Bone marrow (tissue), 2 donors: ENCODE measurements around the gene PLSCR5.

Experiments
- DNase-seq, 2 donors: peaks; one replicate each; lab custom pipeline; 2025; lab: John Stamatoyannopoulos, UW

Gene PLSCR5, protein sequence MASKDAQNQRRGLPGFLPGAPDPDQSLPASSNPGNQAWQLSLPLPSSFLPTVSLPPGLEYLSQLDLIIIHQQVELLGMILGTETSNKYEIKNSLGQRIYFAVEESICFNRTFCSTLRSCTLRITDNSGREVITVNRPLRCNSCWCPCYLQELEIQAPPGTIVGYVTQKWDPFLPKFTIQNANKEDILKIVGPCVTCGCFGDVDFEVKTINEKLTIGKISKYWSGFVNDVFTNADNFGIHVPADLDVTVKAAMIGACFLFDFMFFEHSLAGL

DNA sequence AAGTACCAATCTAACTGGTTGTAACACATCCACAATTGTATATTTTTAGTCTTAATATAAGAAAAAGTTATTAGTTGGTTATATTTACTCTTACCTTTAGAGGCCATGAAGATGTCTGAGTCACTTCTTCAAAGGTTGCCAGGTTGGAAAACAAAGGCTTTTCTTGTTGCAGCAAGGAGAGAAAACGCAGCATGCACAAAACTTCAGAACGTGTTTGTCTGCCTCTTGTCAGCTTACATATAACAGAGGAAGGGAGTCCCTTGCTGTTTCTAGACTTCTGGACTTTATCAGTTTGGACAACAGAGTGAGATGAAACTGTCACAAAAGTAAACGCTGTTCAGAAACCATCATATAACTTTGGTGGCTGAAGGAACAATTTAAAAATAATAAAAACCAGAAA lies at the start of gene PLSCR5:
TSS of gene PLSCR5 (minus strand) at position 241 of the 400 bp plus-strand sequence. CDS start at position 107, 134 bp downstream.
- no peak for DNase-seq

DNA sequence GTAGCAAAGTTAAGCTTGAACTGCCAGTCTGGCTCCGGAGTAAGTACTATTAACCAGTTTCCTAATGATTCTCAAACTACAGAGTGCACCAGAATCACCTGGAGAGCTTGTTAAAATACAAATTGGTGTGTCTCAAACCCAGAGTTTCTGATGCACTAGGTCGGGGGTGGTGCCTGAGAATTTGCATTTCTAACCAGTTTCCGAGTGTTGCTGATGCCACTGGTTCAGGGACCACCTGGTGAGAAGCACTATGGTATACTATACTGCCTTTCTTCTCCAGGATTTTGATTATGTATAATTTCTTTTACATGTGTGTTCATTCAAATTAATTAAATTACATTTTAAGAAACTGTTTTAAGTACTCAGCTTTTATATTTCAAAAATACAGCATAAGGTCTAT lies 48.8 kb upstream of the PLSCR5 start:
- no peak for DNase-seq

DNA sequence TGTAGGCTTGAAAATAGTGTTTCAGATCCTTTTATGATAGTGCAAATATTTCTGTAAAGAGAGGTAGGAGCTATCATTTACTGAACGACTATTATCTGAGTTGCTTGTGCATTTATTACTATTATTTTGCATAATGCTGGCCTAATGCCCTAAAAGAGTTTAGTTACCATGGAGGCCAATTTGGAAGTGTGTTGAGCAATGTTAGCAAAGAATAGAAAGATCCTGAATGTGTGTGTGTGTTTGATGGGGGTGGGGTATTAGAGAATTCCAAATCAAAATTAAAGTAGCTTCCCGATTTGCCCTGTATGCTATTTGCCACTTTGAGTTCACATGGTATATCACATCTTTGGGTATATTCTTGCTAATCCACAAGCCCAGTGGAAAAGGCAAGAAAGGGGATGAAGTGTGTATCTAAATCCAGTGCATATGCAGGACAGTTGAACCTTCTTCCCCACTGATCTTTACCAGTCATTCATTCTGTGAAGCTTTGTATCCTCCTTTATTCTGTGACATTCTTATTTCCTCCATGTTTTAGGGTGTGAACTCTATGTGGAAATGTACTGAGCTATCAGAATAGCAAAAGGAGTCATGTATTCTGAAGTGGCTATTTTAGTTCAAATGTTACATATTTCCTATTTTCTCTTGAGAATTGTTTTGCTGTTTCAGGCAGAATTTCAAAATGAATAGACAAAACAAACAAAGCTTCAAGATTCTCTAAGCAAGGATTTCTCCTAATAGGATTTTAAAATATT lies 45.7 kb upstream of the PLSCR5 start:
- no peak for DNase-seq

DNA sequence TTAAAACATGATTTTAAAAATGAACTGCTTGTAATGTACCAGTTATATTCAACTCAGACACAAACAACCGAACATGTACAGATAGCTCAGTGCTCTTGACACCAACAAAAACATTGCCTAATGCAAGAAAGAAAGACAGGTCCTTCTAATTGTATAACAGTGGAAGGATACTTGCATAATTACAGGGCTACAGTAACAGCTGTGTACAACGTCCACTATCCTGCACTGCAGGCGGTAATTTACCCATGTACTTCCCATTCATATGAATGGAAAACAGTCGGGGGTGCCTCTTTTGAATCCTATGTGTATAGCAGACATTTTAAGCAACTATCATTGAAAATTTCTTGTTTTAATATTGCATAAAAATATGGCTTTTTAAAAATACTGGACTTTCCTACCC lies 41.1 kb upstream of the PLSCR5 start:
- DNase-seq, result no peak

DNA sequence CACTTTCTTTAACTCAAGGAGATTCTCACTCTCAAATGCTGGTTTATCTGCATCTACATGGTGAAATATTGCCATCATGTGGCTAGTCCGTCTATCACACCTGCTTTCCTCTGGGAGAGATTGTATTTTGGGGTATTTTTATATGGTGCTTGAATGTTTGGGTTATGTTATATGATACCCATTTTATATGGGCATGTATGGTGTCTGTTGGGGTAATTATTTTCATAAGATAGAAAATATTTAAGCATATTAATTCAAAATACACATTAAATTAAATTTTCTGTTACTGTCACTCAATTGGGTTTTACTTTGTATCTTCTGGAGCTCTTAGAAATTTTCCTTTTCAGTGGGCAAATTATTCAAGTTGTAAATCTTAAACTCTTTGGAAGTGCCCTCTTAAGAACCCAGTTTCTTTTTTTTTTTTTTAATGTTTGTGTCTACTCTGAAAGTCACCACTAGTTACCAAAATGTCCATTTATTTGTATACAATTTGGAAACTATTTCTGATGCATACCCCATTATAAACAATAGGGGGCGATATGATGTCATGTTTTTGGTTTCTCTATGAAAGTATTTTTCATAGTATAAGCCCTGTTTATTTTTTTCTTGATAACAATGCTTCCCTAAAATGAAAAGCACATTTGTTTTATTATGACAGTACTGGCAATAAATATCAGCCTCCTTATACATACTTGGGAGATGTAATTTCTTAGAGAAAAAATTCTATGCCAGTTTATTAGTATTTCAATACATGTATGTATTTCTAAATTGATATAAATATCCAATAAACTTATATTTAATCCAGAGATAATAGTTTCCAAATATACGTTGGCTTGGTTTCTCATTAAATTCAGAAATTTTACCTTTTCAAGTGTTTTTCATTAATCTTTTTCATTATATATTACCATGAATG lies 36.1 kb upstream of the PLSCR5 start:
- no peak for DNase-seq

DNA sequence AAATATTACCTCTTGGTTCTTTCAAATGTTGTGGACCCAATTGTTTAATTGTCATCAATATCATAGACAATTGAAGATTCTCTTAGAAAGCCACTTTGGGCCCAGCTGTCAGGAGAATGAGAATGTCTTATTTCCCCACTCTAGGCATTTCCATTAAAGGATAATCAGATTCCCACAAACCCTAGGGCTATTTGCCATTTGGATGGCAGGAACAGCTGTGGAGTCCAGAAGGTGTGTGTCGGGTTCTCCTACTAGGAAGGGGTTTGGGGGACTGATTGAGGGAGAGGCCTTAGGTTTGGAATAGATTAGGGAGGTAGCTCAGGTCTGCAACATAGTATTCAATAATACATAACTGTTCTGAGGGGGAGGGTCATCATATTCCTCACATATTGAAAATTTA lies 35.2 kb upstream of the PLSCR5 start:
- DNase-seq, result no peak

DNA sequence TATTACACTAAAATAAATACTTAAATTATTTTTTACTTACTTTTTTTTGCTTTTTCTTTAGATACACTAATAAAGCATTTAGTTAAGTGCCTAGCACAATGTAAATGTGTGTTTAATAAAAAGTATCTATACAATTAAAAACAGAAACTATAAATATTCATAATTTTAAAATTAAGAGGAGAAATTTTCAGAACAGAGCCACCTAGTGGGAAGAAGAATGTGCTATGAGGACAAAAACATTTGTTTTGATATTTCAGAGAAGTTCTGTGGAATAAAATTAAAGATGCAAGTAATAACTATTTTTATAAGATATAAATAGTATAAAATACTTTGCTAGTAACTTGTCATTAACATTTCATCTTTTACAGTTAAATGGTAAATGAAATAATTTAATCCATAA lies 33.6 kb upstream of the PLSCR5 start:
- DNase-seq, result no peak

DNA sequence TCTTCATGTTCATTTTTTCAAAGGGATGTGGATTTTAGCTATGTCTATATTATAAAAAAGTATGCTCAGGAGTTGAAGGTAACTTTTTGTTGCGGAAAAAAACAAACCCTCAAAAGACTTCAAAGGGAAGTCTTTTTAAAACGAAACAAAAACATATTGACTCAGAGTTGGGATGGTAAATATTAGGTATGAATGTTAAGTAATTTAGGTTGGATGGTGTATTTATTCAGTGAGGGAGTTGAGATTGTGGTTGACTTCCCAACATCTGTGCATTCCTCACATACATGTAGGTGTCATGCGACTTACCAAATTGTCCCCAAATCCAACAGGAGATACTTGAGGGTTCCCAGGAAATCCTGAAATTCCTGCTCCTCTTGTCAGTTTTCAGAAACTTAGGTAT lies 32.7 kb upstream of the PLSCR5 start:
- DNase-seq, result no peak

DNA sequence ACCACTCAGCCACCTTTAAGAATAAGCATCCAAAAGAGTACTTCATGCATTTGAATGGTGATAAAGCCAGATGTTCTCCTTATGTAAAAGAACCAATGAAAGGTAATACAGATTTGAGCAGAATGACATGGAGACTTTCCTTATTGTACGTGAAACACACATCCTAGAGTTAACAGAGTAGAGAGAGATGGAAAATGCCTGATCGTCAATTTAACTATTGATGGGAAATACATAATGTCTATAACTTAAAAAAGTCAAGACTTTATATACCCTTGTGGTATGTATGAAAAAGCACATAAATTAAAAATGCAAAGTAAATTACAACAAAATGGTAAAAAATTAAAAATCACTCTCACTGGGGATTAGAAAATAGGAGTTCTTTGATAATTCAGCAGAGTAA lies 31.7 kb upstream of the PLSCR5 start:
- no peak for DNase-seq

DNA sequence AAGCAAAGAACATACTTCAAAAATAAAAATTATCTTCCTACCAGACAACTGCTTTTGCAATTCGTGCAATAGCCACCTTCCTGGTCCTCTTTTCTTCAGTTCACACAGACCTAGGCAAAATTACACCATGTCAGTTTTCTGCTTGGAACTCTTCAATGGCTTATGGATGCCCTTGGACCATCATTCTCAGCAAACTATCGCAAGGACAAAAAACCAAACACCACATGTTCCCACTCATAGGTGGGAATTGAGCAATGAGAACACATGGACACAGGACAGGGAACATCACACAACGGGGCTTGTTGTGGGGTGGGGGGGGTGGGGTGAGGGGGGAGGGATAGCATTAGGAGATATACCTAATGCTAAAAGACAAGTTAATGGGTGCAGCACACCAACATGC lies 29.2 kb upstream of the PLSCR5 start:
- DNase-seq, result no peak

DNA sequence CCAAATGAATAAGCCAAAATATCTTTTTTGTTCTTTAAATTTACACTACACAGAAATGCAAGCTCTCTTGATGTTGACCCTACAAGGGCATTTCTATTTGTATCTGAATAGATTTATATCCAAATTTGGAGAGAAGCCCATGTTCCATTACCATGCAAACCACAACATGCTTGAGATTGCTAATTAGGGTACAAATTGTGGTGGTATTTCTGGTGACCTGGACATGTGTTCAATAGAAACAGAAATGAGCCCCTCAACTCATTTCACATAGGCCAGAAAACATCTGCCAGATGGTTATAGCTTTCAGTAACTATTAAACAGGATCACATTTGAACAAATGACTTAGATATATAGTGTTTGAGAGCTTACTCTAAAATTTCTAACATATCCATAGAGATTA lies 23.5 kb upstream of the PLSCR5 start:
- DNase-seq, result no peak

DNA sequence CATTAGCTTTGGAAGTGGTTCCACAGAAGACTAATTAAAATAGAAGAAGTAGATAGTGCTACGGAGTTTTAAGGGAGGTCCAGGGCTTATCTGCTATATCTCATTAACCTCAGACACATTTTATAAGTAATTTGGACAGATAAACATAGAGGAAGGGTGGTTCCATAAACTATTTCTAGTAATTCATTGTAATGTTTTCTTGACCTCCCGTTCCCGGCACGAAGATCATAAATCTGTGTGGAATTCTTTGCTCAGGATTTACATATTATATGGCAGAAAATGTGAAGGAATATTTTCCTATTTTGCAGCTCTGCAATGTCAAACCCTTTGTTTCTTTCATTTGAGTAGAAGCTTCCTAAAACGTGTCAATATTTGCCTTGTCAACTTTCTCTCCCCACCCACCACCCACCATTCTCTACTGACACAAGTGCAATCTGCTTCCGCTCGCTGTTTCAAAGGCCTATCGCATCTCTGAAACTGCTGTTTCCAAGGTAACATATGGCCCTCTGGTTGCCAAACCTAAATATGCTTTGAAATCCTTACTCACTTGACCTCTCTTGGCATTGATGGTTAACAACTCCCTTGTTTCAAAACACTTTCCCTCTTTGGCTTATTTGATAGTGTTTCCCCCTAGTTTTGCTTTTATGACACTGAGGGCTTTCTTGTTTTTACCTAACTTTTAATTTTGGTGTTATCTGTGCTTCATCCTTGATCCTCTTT lies 21.4 kb upstream of the PLSCR5 start:
- no peak for DNase-seq

DNA sequence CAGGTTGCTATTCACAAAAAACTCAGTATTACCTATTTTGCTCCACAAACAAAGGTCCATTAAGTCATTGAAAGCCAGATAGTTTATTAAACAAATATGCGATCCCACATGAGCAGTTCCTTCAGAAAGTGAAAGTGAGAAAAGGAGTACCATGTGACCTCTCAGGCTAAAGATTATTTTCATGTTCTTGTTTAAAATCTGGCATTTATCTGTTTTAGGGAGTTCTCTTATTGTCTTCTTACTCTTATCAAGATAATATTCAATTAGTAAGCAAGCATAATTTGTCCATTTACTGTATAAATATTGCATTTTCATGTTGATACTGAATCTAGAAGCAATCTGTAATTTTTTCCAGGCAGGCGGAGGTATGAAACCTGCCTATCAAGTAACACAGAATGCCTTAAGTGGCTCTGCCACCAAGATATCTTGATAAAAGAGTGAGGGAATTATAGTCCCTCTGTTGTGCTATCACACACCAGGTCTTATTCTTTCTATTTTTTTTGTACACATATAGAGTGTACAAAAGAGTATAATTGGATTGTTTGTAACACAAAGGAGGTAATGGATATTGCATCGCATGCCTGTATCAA lies 20.1 kb upstream of the PLSCR5 start:
- DNase-seq, result no peak

DNA sequence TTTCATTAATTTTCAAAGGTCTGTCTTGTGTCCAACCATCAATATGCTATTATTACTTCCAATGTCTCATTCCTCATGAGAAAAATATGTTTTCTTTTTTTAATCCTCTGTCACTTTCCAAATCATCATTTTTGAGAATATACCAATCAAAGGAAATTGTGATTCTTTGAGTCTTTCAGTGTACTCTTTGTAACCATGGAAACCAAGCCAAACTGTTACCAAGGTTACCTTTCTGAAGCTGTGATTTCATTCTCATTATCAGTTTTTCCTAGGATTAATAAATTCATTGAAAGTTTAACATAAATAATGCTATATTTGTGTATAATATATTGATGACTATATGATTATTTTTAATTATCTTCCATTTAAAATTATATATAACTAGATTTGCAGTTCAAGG lies 16.6 kb upstream of the PLSCR5 start:
- DNase-seq, result no peak

DNA sequence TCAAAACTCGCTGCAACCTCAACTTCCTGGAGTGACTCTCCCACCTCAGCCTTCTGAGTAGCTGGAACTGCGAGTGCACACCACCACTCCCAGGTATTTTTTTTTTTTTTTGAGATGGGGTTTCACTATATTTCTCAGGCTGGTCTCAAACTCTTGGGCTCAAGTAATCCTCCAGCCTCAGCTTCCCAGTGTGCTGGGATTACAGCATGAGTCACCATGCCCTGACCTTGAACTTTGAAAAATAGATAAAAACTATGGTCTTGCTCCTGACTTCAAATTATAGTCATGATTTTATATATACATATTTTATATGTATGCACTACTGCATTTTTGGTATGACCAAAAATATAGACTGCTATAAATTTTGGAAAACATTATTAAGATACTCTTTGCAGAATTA lies 6.9 kb upstream of the PLSCR5 start:
- no peak for DNase-seq

DNA sequence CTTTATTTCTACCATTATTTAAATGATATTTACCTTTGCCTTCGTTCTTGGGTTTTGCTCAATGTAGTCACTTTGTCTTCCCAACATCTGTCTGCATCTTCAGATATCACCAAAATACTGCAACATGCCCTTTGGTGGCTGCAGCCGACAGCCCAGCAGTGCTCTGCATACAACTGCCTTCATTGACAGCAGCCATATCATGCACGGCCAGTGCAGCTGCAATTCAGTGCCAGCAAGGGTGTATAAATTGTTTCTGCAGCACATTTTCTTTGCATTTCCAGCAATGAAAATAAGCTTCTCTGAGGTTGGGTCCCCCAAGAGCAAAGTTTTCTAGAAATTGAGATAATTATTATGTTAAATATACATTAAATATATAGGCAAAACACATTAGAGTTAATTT lies 6.0 kb upstream of the PLSCR5 start:
- DNase-seq, result no peak

DNA sequence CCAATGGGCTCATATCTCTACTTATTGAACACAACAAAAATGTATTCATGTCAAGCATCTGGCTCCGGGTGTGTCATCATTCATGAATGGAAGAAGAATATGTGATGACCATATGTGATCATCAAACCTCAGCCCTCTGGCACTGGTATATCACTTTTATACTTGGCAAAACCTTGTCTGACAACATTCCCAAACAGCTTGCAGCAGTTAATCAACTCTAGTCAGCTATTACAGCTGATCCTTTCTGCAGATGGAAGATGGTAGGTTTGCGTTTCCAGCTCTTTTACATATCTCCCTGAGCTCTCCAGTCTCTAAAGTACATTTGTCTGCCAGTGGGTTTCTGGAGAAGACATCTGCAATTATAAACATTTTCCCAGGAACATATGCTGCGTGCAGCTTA lies 6.6 kb downstream of the PLSCR5 start:
- DNase-seq, result no peak

DNA sequence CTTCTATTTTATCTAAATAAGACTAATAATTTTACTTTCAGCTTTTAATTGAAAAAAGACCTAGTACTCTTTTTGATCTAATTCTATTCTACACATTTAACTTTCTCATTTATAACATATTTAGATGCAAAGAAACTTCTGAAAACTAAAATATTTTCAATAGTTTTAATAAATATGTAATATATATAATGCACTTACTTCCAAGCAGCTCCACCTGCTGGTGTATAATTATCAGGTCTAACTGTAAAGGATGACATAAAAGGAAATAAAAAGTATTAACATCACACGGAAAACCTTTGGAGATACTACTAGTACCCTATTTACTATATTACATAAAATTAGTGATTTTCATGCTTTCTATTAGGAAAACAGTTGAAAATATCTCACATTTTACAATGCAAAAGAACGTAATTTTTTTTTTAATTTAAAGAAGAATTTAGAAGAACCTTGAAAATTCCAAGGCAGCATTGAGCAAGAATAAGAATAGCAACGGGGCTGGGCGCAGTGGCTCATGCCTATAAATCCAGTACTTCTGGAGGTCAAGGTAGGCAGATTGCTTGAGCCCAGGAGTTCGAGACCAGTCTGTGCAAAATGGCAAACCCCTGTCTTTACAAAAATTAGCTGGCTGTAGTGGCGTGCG lies 10.2 kb downstream of the PLSCR5 start:
- no peak for DNase-seq

DNA sequence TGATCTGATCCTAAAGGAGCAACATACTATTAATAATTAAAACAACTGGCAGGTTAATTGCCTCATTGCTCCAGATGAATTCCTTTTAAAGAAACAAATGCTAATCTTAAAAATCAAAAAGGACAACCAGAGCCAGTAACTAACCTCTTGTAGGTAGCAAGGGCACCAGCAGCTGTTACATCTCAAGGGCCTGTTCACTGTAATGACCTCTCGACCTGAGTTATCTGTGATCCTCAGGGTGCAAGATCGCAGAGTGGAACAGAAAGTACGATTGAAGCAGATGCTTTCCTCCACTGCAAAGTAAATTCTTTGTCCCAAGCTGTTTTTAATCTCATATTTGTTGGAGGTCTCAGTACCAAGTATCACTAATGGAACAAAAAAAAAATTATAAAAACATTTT lies 11.4 kb downstream of the PLSCR5 start:
- no peak for DNase-seq

DNA sequence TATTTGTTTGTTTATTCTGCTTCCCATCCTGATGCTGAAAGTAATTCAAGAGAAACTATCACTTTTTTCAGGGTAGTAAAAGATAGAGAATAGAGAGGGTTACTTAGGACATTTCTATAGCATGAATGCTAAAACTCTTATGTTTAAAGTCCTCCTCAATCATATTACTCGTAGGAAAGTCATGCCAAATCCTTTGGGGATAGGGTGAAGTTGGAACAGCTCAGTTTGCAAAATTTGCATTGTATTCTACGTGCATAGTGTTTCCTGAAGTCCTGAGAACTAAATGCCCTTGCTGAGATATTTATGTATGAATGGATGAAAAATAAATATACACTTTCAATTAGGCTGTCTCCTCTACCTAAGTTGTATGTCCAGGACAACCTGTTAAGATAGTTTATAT lies 14.6 kb downstream of the PLSCR5 start:
- no peak for DNase-seq

DNA sequence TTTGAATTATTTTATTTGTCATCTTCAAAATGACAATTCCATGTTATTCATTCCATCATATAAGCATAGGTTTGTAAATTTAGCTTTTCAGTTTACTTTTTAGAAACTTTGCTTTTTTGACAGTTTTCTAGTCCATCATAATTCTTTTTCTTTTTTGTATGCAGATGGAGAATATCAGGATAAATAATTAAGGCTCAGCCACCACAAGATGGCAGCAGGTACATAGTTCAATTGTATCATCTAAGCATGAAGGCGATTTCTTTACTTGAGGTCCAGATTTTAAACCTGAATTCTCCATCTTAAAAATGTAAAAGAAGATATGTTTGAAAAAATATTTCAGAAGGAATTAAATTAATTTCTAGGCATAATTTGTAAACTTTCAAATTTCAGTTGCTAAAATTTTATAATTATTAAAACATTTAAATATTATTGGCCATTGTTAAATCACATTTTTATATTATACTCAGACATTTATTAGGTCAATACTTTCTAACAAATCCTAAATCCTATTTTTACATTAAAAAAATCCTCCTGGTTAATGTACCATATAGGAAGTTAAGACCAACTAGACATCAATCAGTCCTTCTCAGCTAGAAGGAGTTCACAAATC lies 15.1 kb downstream of the PLSCR5 start:
- DNase-seq, result no peak
